HG03565 (cell line): Measurements from ENCODE around the gene RRAGD.
A peak's percentile ranks its signal among the peaks of the same experiment; 100 is the strongest.

ENCODE experiments used
- ATAC-seq: cut with Tn5 transposase; IDR thresholded peaks from one replicate; pipeline ENCODE4 v1.9.1; 2021; ENCODE audit warnings: mild to moderate bottlenecking, moderate library complexity; ENCODE audit not compliant: unreplicated experiment

Gene RRAGD

GRCh38 chr6:89379281-89379680 lies 32.8 kb downstream of the RRAGD start:
- no peak for ATAC-seq

DNA sequence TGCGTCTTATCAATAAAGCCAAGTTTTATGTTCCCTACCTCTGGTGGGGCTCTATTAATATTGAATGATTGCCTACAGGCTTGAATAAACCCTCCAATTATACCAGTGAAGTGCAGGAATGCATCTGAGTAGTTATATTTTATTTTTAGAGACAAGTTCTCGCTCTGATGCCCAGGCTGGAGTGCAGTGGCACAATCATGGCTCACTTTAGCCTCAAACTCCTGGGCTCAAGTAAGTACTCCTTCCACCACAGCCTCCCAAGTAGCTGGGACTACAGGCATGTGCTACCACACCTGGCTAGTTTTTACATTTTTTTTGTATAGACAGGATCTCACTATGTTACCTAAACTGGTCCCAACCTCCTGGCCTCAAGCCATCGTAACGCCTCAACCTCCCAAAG lies 33.4 kb downstream of the RRAGD start:
- no peak for ATAC-seq

GRCh38 chr6:89375427-89376267 lies 36.4 kb downstream of the RRAGD start:
- peak; percentile 53 for ATAC-seq

DNA sequence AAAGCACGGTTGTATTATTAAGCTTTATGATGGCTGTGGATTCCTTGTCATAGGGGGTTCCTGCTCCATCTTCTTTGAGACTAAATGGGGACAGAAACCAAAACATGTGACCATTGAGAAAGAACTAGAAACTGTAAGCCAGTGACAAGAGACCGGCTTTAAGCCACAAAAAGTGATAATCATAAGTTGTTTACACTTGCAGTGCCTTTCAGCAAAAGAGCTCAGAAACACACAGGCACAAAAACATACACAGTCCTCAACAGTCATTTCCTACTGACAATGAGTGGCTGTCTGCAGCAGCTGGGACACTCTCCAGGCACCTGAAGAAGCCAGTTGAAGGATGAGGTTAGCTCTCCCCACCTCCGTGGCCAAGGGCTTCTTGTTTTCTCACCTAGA lies 39.6 kb downstream of the RRAGD start:
- ATAC-seq, result peak; percentile 34

GRCh38 chr6:89371849-89372505 lies 40.1 kb downstream of the RRAGD start:
- ATAC-seq, result peak; percentile 62

- no peak for ATAC-seq
Observed at GRCh38 chr6:89368999-89369398, 43.1 kb downstream of the RRAGD start.

GRCh38 chr6:89368107-89368506 lies 44.0 kb downstream of the RRAGD start:
- ATAC-seq, result no peak

DNA sequence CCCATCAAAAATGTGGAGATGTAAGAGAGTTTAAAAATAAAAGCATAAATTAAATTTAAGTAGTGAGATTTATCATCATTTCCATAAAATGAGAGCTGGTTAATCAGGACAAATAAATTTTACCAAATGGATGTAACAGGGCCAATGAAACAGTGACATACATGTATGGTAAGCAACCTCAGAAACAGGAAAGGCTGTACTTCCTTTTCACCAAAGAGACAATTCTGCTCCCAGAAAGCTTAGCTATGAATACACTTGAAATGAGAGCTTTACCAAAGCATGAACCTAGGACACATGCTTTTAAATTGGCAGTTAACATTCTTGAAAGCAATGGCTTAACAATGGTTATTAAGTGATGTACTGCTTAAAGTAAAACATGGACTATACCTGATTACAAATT lies 47.5 kb downstream of the RRAGD start:
- no peak for ATAC-seq

DNA sequence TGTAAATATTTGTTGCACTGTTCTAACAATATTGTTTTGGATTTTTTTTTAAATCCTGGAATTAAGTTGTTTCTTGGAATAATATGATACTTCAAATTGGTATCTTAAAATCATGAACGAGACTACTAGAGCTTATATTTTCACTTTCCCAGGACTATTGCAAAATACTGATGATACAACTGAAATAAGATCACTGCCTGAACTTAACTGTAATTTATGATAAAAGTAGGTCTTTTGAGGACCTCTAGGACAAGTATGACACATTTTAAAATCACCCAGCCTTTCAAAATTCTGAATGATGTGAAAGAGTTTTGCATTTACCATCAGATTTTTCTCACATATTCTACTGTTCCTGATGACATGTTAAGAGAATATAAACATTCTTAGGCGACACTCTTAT lies 50.9 kb downstream of the RRAGD start:
- ATAC-seq, result no peak

- ATAC-seq, result peak; percentile 45
Observed at GRCh38 chr6:89360415-89360999, 51.6 kb downstream of the RRAGD start.

- ATAC-seq, result no peak
Observed at GRCh38 chr6:89359561-89359960, 52.5 kb downstream of the RRAGD start.

GRCh38 chr6:89357390-89357789 lies 54.7 kb downstream of the RRAGD start:
- ATAC-seq, result peak; percentile 31

DNA sequence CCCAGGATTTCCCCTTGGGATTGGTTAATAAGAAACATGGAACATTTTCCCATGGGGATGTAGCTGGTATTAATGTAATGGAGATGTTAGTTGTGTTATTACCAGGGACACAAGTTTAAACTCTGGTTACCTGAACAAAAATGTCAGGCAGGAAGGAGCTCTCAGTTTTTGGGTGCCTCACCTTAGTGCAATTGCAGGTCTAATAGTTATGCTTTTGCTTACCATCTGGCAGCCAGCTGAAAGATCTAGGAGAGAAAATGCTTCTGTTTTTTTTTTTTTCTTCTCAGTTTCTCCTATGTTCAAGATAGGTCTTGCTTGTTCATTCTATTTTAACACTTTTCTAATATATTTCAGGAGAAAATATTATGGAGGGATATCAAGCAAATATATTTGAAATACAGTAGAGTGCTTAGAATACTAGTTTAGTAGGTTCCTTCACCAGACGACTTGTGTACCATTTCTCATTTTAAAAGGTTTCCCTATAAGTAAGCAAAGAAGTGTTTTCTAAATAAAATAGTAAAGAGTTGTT lies 55.4 kb downstream of the RRAGD start:
- no peak for ATAC-seq

DNA sequence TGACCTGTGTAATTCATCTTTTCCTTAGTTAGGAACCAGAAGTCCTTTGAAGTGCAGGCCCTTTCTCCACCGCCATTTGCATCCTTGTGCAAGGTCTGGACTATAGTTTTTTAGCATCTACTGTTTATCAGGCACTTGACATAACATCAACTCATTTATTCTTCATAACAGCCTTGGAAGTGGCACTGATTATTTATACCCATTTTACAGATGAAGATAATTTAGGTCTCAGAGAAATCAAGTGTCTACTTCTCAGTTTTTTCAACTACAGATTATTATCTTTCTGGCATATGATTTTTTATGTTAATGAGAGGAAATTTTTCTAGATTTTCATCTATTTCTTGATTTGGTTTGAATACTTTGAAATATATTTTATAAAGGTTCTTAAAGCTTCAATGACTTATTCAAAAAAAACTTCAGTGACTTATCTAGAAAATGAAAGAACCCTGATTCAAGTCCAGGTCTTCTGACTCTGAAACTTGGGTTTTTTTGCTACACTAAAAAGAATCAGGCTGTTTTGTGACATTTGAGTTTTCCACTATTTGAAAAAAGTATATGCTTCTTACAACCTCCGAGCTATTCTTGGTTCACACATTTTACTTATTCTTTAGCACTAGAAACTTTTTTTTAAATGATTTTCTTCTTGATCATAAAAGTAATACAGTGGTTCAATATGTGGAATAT lies 56.4 kb downstream of the RRAGD start:
- no peak for ATAC-seq

GRCh38 chr6:89353702-89354392 lies 58.2 kb downstream of the RRAGD start:
- peak; percentile 16 for ATAC-seq

- ATAC-seq, result no peak
Observed at GRCh38 chr6:89353118-89353556, 58.9 kb downstream of the RRAGD start.

- ATAC-seq, result peak; percentile 30
Observed at GRCh38 chr6:89352278-89353117, 59.6 kb downstream of the RRAGD start, which contains the start of gene UBE2J1. Gene UBE2J1 (minus strand): TSS chr6:89352722. CDS start chr6:89352569, 153 bp downstream.

DNA sequence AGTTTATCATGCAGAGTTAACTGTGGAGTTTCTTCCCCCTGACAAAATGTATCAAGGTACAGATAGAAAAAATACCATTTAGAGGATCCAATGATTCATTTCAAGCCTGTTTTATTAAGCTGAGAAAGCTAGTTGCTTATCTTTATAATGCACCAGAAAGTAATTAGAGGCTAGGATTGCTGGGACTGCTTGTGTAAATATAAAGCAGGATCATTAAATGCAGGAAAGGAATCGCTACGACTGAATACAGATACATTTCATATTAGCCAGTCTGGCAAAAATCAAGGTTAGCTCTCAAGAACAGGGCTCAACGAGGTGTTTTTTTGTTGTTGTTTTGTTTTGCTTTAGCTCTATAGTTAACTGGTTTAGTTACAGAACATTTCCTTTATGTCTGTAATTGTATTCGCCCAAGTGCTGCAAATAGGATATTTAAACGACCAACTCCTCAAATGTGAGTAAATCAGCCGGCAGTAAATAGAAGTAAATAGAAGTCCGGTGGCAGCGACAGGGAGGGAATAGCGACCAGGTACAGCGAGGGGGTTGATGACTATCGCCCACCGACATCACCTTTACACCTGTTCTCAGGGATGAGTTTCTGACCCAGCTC lies 60.3 kb downstream of the RRAGD start:
- ATAC-seq, result no peak
